Mucosa of descending colon (tissue), 3 donors: ENCODE results near the gene FRAT1. TPM values are rescaled to one million over a fixed set of nuclear protein-coding genes. Genes with fewer than 3 reads are reported as not detected.

Experiments
- ATAC-seq: fragments of 200-7000 bp; cut with Tn5 transposase; one replicate; pipeline ENCODE4 v1.9.1; 2020; ENCODE audit warnings: mild to moderate bottlenecking, moderate library complexity
- DNase-seq, 3 donors: peaks; one replicate each; pipeline ENCODE4 v3.0.0-alpha.2; 2020
- H3K36me3 ChIP-seq: fragments of 200-600 bp; one replicate; pipeline ENCODE4 v1.8.0; 2021; ENCODE audit warnings: low read depth, mild to moderate bottlenecking
- H3K4me1 ChIP-seq: fragments of 200-600 bp; one replicate; pipeline ENCODE4 v1.8.0; 2021; ENCODE audit warnings: low read depth, mild to moderate bottlenecking
- H3K4me3 ChIP-seq: fragments of 200-600 bp; one replicate; pipeline ENCODE4 v1.8.0; 2021; ENCODE audit warnings: mild to moderate bottlenecking
- H3K9me3 ChIP-seq: fragments of 200-600 bp; one replicate; pipeline ENCODE4 v1.8.0; 2021; ENCODE audit warnings: mild to moderate bottlenecking
- intact Hi-C, 2 donors: fragments of 100-400 bp; cut with DNase I in 1 of 2; cut with micrococcal nuclease in 1 of 2; formaldehyde crosslinking; loops; one replicate each; pipeline versions ENCODE4 v1.11.0 to v1.11.1; 2022; cut with DNase I, micrococcal nuclease
- total RNA-seq, 3 donors: library from RNA; stranded (reverse); fragmentation: NEBNext Ultra II Directional in 2 of 3; extraction: Animal tissue kit (Norgen Biotek cat#: 25700) in 2 of 3; gene quantifications; one replicate each; pipeline versions ENCODE4 v1.2.1 to v1.2.4, GENCODE V29; 2021 to 2023
- TF ChIP-seq, protein P1 (sequence below): fragments of 200-600 bp; IDR thresholded peaks from one replicate; pipeline ENCODE4 v1.8.0; 2022; ENCODE audit warnings: antibody characterized with exemption, mild to moderate bottlenecking
- donor health status: DM: no; HTN: no; CAD: no; lungs with moderate emphysema.
- donor health status: DM: no; HTN: no; CAD: no.
- donor health status: DM: no; HTN: yes; CAD: no.

FRAT1 gene
- total RNA-seq, 3 donors from 2014 or later: 4.7 to 9.6 (median 7.2) TPM

DNA sequence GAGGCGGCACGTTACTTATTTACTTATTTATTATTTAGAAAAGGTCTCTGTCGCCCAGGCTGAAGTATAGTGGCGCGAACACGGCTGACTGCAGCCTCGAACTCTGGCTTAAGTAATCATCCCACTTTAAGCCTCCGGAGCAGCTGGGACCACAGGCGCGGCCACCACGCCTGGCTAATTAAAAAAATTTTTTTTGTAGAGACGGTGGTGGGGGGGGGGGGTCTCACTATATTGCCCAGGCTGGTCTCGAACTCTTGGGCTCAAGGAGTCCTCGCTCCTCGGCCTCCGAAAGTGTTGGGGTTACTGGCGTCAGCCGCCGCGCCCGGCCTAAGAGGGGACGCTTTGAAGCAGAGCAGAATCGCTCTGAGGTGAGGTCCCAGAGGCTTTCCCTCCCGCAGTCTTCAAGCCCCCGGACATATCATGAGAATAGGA is 16.1 kb downstream of the FRAT1 start:
- H3K4me3 ChIP-seq: peak overlapping the region; percentile 80
- peaks cover 38% of the 10 kb centered on the region for H3K4me1 ChIP-seq
- TF ChIP-seq, protein P1, sequence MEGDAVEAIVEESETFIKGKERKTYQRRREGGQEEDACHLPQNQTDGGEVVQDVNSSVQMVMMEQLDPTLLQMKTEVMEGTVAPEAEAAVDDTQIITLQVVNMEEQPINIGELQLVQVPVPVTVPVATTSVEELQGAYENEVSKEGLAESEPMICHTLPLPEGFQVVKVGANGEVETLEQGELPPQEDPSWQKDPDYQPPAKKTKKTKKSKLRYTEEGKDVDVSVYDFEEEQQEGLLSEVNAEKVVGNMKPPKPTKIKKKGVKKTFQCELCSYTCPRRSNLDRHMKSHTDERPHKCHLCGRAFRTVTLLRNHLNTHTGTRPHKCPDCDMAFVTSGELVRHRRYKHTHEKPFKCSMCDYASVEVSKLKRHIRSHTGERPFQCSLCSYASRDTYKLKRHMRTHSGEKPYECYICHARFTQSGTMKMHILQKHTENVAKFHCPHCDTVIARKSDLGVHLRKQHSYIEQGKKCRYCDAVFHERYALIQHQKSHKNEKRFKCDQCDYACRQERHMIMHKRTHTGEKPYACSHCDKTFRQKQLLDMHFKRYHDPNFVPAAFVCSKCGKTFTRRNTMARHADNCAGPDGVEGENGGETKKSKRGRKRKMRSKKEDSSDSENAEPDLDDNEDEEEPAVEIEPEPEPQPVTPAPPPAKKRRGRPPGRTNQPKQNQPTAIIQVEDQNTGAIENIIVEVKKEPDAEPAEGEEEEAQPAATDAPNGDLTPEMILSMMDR: no peak
- no peaks in the 10 kb centered on the region for H3K36me3 ChIP-seq
- no peaks in the 10 kb centered on the region for H3K9me3 ChIP-seq
- ATAC-seq (no peak), DNase-seq (peak in 2 of 3 donors; percentile 52 to 67)
- intact Hi-C loops: no loop called here

DNA sequence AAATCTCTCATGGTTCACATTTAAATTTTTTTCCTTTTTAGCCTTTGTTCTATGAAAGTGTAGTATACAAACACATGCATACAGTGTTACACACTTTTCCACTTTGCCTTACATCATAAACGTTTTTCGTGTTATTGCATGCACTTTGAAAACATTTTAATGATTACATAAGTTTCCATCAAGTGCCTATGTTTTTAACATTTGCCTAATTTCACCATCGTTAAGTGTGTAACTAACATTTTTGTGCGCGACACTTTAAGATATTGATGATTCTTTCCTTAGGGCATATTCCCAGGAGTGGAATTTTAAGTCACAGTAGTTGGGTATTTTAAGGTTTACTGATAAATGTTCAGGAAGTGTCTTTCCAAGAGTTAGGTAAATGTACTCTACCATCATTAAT is 16.9 kb downstream of the FRAT1 start:
- DNase-seq (no peak), ATAC-seq (no peak)
- Histone ChIP-seq H3K4me1 (peaks cover 30% of the 10 kb centered on the region), H3K36me3 (no peaks in the 10 kb centered on the region), H3K4me3 (no peak overlapping the region), H3K9me3 (no peaks in the 10 kb centered on the region)
- intact Hi-C loops: no loop called here
- TF ChIP-seq, protein P1: no peak

DNA sequence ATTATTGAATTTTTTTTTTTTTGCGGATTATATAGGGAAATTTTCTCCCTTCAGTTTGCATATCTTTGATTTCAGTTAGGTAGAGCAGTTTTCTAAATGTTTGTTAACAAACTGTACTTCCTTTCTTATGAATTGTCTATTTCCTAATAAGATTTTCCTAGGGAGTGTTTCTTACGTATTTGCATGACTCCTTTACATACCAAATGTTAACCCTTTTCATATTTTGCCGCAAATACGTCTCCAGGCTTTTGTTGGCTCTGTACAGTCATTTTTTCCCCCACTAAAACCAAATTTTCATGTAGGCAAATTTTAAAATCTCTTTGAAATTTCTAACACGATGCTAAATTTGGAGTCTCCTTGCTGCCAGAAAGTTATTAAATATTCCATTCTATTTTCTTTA is 17.4 kb downstream of the FRAT1 start:
- Histone ChIP-seq H3K4me3 (no peak overlapping the region), H3K4me1 (peaks cover 26% of the 10 kb centered on the region), H3K9me3 (no peaks in the 10 kb centered on the region), H3K36me3 (no peaks in the 10 kb centered on the region)
- TF ChIP-seq, protein P1: no peak
- ATAC-seq: no peak
- no peak for DNase-seq
- intact Hi-C loops: no loop called here

DNA sequence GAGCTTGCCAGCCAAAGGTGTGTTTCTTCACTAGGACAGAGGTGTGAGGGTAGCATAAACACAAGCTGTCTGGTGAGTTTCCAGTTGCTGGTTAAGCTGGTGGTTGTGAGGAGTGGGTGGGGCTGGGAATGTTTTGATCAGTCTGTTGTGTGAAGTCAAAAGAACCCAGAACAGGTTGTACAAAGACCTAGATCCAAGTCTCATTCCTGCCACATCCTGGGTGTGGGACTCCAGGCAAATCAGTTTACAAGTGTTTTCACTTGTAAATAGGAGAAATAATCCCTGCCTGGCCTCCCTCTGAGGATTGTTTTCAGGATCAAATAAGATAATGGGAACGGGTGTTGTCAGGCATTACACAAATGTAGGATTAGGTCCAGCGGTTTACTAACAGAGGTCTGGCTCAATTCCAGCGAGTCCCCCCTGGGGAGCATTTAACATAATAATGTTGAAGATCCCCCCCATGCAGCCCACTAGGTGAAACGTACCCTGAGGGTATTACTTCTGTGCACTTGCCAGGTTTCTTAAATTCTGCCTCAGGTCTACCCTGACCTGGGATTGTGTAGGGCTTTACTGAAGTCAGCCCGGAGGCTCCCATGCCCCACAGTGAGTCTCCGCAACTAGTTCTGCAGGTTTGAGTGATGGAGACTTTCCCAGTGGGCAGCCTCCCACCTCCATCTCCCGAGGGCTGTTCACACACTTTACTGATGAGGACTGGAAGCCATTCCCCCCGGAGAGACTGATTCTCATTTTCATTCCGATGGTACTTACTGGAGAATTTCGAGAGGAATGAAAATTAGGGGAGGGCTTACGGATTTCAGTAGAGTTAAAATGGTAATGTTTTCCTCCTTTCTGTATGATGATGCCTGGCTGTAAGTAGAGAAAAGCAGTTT is 18.1 kb downstream of the FRAT1 start:
- peaks cover 20% of the 10 kb centered on the region for H3K4me1 ChIP-seq
- TF ChIP-seq, protein P1: no peak
- intact Hi-C loops: no loop called here
- DNase-seq (peak in 1 of 3 donors; percentile 82), ATAC-seq (peak; percentile 46)
- H3K4me3 ChIP-seq: no peak overlapping the region
- H3K36me3 ChIP-seq: no peaks in the 10 kb centered on the region
- H3K9me3 ChIP-seq: no peaks in the 10 kb centered on the region

DNA sequence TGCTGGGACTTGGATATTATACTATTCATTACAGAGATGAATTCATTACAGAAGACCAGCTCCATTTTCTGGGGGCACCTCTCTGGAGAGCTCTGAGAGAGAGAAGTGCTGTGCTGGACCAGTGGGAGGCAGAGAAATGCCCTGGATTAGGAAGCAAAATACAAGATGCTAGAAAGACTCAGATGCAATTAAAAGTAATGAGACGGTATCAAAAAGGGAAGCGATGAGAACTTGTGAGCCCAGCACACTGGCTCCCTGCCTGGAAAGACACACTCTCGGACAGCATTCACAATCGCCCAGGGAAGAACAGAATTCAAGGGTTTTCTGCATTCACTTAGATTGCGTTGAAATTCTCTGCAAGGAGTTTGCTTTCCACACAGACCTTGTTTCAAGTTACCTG is 19.0 kb downstream of the FRAT1 start:
- Histone ChIP-seq H3K4me3 (no peak overlapping the region), H3K4me1 (peaks cover 19% of the 10 kb centered on the region), H3K36me3 (no peaks in the 10 kb centered on the region), H3K9me3 (no peaks in the 10 kb centered on the region)
- TF ChIP-seq, protein P1: no peak
- ATAC-seq: no peak
- no peak for DNase-seq
- intact Hi-C loops: no loop called here
